ENCODE results near the gene CTNND1.

The CTNND1 gene

DNA sequence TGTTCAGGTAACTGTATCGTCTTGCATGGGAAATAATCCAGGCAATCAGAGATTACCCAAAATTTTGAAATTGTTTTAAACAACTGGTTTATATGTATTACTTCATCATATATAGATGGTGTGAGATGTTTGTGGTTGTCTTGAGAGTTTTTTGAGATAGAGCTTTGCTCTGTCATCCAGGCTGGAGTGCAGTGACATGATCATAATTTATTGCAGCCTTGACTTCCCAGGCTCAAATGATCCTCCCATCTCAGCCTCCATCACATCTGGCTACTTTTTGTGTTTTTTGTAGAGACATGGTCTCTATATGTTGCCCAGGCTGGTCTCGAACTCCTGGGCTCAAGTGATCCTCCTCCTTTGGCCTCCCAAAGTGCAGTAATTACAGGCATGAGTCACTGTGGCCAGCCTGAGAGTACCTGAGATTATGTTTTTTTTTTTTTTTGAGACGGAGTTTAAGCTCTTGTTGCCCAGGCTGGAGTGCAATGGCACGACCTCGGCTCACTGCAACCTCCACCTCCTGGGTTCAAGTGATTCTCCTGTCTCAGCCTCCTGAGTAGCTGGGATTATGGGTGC is 11.5 kb downstream of the CTNND1 start:
- H3K9me3 ChIP-seq (ENCODE audit: control insufficient read depth, insufficient read depth, low read length), result no peaks in the 10 kb centered on the region
- no peaks in the 10 kb centered on the region for H3K36me3 ChIP-seq (ENCODE audit: insufficient read depth, low read length)
- no peak overlapping the region for H3K9ac ChIP-seq (ENCODE audit: low read depth, low read length)
- peaks cover 38% of the 10 kb centered on the region for H3K4me1 ChIP-seq (ENCODE audit: insufficient read depth, low read length)

- Histone ChIP-seq H3K36me3 (ENCODE audit: insufficient read depth, low read length) (no peaks in the 10 kb centered on the region), H3K9ac (ENCODE audit: low read depth, low read length) (no peak overlapping the region), H3K9me3 (ENCODE audit: control insufficient read depth, insufficient read depth, low read length) (no peaks in the 10 kb centered on the region), H3K4me1 (ENCODE audit: insufficient read depth, low read length) (peaks cover 60% of the 10 kb centered on the region)
Measured at GRCh38 chr11:57775491-57775890, 13.9 kb downstream of the CTNND1 start.

DNA sequence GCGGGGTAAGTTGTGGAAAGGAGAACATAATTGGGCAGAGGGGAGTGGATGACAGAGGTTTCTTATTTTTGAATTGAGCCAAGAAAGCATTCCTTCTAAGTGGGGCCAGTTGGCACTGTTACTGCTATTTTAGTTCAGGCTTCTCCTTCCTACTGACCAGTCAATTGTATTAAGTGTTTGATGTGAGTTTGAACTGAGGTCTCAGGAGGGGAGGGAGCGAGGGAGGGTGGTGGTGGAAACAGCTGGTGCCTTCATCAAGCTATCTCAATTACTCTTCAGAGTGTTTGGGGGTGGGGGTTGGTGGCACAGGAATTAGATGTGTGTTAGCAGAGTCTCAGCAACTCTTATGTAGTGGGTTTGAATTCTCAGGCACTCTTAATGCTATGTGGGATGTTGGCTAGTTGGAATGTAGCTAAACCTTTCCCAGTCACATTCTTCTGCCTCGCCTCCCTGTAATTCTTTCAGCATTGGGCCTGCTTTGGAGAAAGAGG is 14.5 kb downstream of the CTNND1 start:
- H3K9ac ChIP-seq (ENCODE audit: low read depth, low read length), result no peak overlapping the region
- no peaks in the 10 kb centered on the region for H3K36me3 ChIP-seq (ENCODE audit: insufficient read depth, low read length)
- peaks cover 63% of the 10 kb centered on the region for H3K4me1 ChIP-seq (ENCODE audit: insufficient read depth, low read length)
- no peaks in the 10 kb centered on the region for H3K9me3 ChIP-seq (ENCODE audit: control insufficient read depth, insufficient read depth, low read length)

DNA sequence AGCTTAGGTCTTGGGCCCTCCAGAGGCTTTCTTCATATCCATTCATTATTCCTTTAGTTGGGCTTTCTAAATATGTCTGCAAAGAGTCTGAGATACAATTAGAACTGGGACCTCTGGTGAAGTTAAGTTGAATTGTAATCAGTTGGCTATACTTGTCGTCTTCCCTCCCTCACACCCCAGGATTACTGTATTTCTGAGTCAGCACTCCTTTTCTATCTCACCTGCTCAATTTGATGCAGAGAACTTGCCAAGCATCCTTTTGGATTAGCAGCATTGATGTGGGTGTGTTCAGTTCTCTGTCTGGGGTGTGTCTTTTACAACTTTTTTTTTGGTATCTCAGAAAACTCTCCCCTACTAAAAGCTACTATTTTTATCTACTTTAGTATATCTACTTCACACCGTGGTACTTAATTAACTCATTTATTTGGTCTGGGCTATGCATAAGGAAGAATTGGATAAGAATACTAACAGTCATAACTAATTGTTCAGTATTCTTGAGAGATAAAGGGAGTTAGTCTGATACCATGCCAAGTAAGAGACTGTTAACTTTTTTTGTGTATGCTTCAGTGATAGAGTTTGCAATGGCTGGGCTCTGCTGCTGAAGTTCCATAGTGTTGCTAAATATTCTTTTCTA is 15.1 kb downstream of the CTNND1 start:
- H3K9ac ChIP-seq (ENCODE audit: low read depth, low read length), result no peak overlapping the region
- H3K4me1 ChIP-seq (ENCODE audit: insufficient read depth, low read length), result peaks cover 67% of the 10 kb centered on the region
- H3K9me3 ChIP-seq (ENCODE audit: control insufficient read depth, insufficient read depth, low read length), result no peaks in the 10 kb centered on the region
- H3K36me3 ChIP-seq (ENCODE audit: insufficient read depth, low read length), result no peaks in the 10 kb centered on the region

DNA sequence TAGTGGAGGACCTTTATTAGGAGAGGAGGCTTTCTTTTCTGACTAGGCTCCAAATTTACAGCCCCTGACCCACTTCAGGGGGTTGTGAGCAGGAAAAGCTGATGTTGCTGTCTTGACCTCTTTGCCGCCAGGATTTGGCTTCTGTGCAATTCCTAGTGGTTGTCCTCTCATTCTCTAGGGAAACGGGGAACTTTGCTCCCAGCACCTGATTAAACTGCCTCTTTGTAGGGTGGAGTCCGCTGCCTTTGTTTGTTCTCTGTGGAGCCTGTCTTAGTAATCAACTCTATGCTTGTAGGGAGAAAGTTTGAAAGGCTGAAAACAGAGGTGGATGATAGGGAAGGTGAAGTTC is 16.3 kb downstream of the CTNND1 start:
- Histone ChIP-seq H3K4me1 (ENCODE audit: insufficient read depth, low read length) (peaks cover 72% of the 10 kb centered on the region), H3K9ac (ENCODE audit: low read depth, low read length) (peak overlapping the region; percentile 3; the same call in 1 of the 2 replicates), H3K9me3 (ENCODE audit: control insufficient read depth, insufficient read depth, low read length) (no peaks in the 10 kb centered on the region), H3K36me3 (ENCODE audit: insufficient read depth, low read length) (no peaks in the 10 kb centered on the region)

DNA sequence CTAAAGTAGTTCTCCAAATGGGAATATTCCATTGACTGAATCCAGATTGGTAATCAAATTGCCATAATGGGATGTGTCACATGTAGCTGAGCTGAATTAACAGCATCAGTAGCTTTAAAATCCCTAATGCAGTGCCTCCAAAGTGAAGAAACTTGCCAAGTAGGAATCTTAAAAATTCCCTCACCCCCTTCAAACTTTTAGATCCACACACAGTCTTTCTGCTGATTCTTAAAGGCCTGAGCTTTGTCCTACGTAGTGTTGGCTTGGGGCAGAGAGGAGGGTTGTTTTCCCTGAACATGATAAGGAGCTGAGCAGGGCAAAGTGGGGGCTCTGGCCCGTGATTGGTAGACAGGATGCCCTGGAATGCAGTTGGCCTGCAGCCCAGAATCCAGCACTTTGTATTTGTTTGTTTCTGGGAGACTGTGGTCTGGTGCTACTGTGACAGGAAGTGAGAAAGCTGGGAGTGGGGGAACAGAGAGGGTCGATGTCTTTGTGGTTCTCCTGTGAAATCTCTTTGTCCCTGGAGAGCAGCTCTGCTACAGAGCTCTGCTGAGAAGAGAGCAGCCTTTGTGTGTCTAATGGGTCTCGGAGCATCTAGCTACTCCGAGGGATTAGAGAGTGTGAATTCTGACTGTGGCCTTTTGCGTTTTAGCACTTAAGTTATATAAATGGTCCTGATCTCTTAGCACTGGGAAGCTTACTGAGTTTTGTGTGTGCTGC is 16.9 kb downstream of the CTNND1 start:
- H3K4me1 ChIP-seq (ENCODE audit: insufficient read depth, low read length), result peaks cover 72% of the 10 kb centered on the region
- H3K9me3 ChIP-seq (ENCODE audit: control insufficient read depth, insufficient read depth, low read length), result no peaks in the 10 kb centered on the region
- no peaks in the 10 kb centered on the region for H3K36me3 ChIP-seq (ENCODE audit: insufficient read depth, low read length)
- H3K9ac ChIP-seq (ENCODE audit: low read depth, low read length), result peak overlapping the region; percentile 5

DNA sequence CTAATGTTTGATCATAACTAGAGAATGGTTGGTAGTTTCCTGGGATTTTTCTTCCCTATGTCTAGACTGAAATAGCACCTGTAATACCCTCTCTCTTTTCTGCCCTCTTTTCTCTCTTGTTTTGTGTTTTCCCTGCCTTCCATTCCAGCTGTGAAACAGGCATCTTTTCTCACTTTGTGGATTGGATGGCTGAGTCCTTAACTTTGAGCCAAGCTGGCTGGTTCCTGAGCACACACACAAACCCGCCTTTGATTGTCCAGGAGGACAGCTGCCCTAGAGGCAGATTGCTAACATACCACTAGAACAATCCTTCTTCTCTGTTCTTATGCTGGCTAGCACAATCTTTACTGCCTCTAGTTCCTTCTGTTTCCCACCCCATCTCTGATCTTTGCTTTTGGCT is 17.7 kb downstream of the CTNND1 start:
- Histone ChIP-seq H3K9ac (ENCODE audit: low read depth, low read length) (peak overlapping the region; percentile 5; the same call in 1 of the 2 replicates), H3K4me1 (ENCODE audit: insufficient read depth, low read length) (peaks cover 72% of the 10 kb centered on the region), H3K36me3 (ENCODE audit: insufficient read depth, low read length) (no peaks in the 10 kb centered on the region), H3K9me3 (ENCODE audit: control insufficient read depth, insufficient read depth, low read length) (no peaks in the 10 kb centered on the region)

DNA sequence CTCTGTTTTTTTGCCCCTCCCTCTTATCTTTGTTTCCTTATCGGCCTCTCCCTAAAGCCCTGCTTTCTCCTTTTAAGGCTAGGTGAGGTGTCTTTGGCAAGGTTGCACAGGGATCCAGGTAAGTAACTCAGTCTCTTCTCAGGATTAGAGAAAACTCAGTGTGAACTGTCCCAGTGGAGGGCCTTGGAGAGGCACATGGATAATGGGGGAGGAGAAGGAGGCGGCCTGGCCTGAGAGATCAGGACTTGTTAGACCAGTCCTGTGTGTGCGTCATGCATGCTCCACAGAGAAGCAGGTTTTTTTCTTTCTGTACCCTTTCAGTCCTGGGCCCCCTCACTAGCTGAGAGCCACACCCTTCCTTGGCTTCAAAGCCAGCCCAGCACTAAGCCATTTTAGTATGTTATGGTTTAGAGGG is 19.9 kb downstream of the CTNND1 start:
- H3K4me1 ChIP-seq (ENCODE audit: insufficient read depth, low read length), result peaks cover 57% of the 10 kb centered on the region
- H3K36me3 ChIP-seq (ENCODE audit: insufficient read depth, low read length), result no peaks in the 10 kb centered on the region
- H3K9me3 ChIP-seq (ENCODE audit: control insufficient read depth, insufficient read depth, low read length), result no peaks in the 10 kb centered on the region
- peak overlapping the region; percentile 32; the same call in 1 of the 2 replicates for H3K9ac ChIP-seq (ENCODE audit: low read depth, low read length)

DNA sequence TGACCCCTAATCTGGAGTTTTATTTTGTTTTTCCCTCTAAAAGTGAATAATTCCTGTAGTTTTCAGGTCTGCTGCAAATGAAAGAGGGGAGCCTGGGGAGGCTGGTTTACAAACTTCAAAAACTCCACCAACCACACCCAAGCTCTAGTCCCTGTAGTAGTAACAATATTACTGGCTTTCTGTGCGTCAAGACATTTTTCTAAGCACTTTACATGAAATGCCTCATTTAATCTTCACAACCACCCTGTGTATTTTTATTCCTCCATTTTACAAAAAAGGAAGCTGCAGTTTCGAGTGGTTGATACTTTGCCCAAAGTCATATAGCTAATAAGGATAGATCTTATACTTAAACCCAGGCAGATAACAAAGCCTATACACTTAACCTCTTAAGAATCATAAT is 23.5 kb downstream of the CTNND1 start:
- Histone ChIP-seq H3K4me1 (ENCODE audit: insufficient read depth, low read length) (peaks cover 52% of the 10 kb centered on the region), H3K9me3 (ENCODE audit: control insufficient read depth, insufficient read depth, low read length) (no peaks in the 10 kb centered on the region), H3K36me3 (ENCODE audit: insufficient read depth, low read length) (no peaks in the 10 kb centered on the region), H3K9ac (ENCODE audit: low read depth, low read length) (no peak overlapping the region)

- Histone ChIP-seq H3K4me1 (ENCODE audit: insufficient read depth, low read length) (peaks cover 51% of the 10 kb centered on the region), H3K36me3 (ENCODE audit: insufficient read depth, low read length) (no peaks in the 10 kb centered on the region), H3K9me3 (ENCODE audit: control insufficient read depth, insufficient read depth, low read length) (no peaks in the 10 kb centered on the region), H3K9ac (ENCODE audit: low read depth, low read length) (no peak overlapping the region)
Measured at GRCh38 chr11:57786436-57786835, 24.8 kb downstream of the CTNND1 start.

DNA sequence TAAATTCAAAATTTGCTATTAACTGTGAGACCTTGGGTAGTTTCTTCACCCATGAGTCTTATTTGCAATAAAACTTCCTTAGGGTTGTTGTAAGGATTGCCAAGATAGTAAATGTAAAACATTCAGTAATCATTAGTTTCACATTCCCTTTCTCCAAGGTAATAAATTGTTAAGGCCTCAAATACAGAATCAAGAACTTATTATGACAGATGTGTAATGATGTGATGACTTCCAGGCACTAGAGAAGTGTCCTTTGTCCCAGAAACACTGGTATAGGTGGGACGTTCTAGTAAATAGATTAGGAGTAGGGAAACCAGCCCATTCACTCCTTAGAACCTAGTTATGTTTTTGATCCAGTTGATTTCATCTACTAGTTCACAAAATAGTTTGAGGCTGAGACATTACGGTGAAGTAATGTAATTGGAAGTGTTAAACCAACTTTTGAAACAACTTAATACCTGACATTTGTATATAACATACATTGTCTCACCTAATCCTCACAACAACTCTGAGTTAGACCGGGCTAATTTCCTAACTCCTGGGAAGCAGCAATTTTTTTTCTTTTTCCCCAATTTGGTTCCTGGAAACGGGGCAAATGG is 25.5 kb downstream of the CTNND1 start:
- Histone ChIP-seq H3K4me1 (ENCODE audit: insufficient read depth, low read length) (peaks cover 51% of the 10 kb centered on the region), H3K9me3 (ENCODE audit: control insufficient read depth, insufficient read depth, low read length) (no peaks in the 10 kb centered on the region), H3K36me3 (ENCODE audit: insufficient read depth, low read length) (no peaks in the 10 kb centered on the region), H3K9ac (ENCODE audit: low read depth, low read length) (no peak overlapping the region)

GRCh38 chr11:57787920-57788702 is 26.5 kb downstream of the CTNND1 start:
- H3K36me3 ChIP-seq (ENCODE audit: insufficient read depth, low read length), result no peaks in the 10 kb centered on the region
- H3K4me1 ChIP-seq (ENCODE audit: insufficient read depth, low read length), result peaks cover 47% of the 10 kb centered on the region
- H3K9me3 ChIP-seq (ENCODE audit: control insufficient read depth, insufficient read depth, low read length), result no peaks in the 10 kb centered on the region
- no peak overlapping the region for H3K9ac ChIP-seq (ENCODE audit: low read depth, low read length)

DNA sequence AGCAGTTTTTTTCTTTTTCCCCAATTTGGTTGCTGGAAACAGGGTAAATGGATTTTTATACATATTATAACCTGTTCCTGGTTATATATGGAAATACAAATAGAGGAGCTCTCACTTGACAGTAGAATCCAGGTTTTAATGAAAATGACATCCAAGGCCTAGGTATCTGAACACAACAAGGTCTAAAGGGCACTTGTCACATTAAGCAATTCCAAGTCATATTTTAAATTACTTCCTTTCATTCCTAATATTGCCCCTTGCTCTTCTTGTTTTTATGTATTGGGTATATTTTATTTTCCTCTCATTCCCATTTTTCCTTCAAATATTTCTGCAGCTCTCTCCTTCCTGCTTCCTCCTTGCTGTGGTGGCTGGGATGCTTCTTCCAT is 27.1 kb downstream of the CTNND1 start:
- no peaks in the 10 kb centered on the region for H3K9me3 ChIP-seq (ENCODE audit: control insufficient read depth, insufficient read depth, low read length)
- no peak overlapping the region for H3K9ac ChIP-seq (ENCODE audit: low read depth, low read length)
- no peaks in the 10 kb centered on the region for H3K36me3 ChIP-seq (ENCODE audit: insufficient read depth, low read length)
- H3K4me1 ChIP-seq (ENCODE audit: insufficient read depth, low read length), result peaks cover 47% of the 10 kb centered on the region
